H1 (cell line): Measurements from ENCODE around the gene PAQR4.

Experiments used
- BCL11A ChIP-seq, 2 experiments: IDR thresholded peaks; one replicate each; pipeline ENCODE4 v1.6.1; 2011; ENCODE audit warnings: low read depth in 2 of 2, low read length in 2 of 2, mild to moderate bottlenecking in 2 of 2
- EZH2 ChIP-seq: fragments of 200-600 bp; sonication (generic); IDR thresholded peaks from 2 replicates; pipeline ENCODE4 v1.7.1; 2012; ENCODE audit warnings: low read depth, mild to moderate bottlenecking, moderate library complexity, low read length, inconsistent platforms; ENCODE audit not compliant: severe bottlenecking
- GTF2F1 ChIP-seq: IDR thresholded peaks from 2 replicates; pipeline ENCODE4 v1.6.1; 2012; ENCODE audit warnings: low read depth, low read length, improper control_type of control experiment, borderline replicate concordance
- KDM5A ChIP-seq: fragments of 200-600 bp; IDR thresholded peaks from 2 replicates; pipeline ENCODE4 v1.7.1; 2012; ENCODE audit warnings: mild to moderate bottlenecking, low read length, inconsistent platforms, mixed read lengths
- POLR2A ChIP-seq, 2 experiments: IDR thresholded peaks; 1 replicate in 1 of 2; 2 replicates in 1 of 2; pipeline ENCODE4 v1.6.1; 2011; ENCODE audit warnings: low read depth in 2 of 2, low read length in 2 of 2, mild to moderate bottlenecking in 2 of 2; ENCODE audit errors: control extremely low read depth in 1 of 2
- POLR2AphosphoS5 ChIP-seq: IDR thresholded peaks from 2 replicates; pipeline ENCODE4 v1.6.1; 2011; ENCODE audit warnings: low read depth, low read length
- RBBP5 ChIP-seq: IDR thresholded peaks from 2 replicates; pipeline ENCODE4 v1.7.1; 2012; ENCODE audit warnings: low read depth, mild to moderate bottlenecking, inconsistent platforms, low read length, moderate library complexity, borderline replicate concordance
- RFX5 ChIP-seq: IDR thresholded peaks from 2 replicates; pipeline ENCODE4 v1.6.1; 2011; ENCODE audit warnings: low read depth, low read length, improper control_type of control experiment, borderline replicate concordance
- SP1 ChIP-seq: IDR thresholded peaks from 2 replicates; pipeline ENCODE4 v1.6.1; 2011; ENCODE audit warnings: low read depth, low read length
- SP2 ChIP-seq: IDR thresholded peaks from 2 replicates; pipeline ENCODE4 v1.6.1; 2012; ENCODE audit warnings: mild to moderate bottlenecking, low read length, inconsistent platforms
- SUZ12 ChIP-seq: fragments of 200-600 bp; sonication (generic); IDR thresholded peaks from 2 replicates; pipeline ENCODE4 v1.6.1; 2012; ENCODE audit warnings: mild to moderate bottlenecking, inconsistent platforms, low read length, moderate library complexity, mixed read lengths
- TBP ChIP-seq: IDR thresholded peaks from 2 replicates; pipeline ENCODE4 v1.6.1; 2011; ENCODE audit warnings: low read depth, low read length, improper control_type of control experiment
- TF ChIP-seq, protein P1 (sequence below), 3 experiments: IDR thresholded peaks; 1 replicate in 2 of 3; 2 replicates in 1 of 3; pipeline versions ENCODE4 v1.5.1 to v1.6.1; 2011; ENCODE audit warnings: low read length in 3 of 3, mild to moderate bottlenecking in 3 of 3, inconsistent platforms in 2 of 3, low read depth in 1 of 3, moderate library complexity in 1 of 3; ENCODE audit not compliant: insufficient read depth in 1 of 3; ENCODE audit errors: control extremely low read depth in 1 of 3

DNA sequence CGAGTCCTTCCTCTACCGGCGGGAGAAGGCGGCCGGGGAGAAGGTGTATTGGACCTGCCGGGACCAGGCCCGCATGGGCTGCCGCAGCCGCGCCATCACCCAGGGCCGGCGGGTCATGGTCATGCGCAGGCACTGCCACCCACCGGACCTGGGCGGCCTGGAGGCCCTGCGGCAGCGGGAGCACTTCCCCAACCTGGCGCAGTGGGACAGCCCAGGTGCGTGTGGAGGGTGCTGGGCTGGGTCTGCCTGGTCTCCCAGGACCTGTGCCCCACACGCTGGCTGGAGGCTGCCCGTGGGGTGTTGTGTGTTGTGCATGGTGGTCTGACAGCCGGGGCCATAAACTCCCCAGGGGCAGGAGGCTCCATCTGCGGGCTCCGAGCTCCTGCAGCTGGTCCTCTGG lies 32.0 kb upstream of the PAQR4 start:
- TF ChIP-seq EZH2 (no peak), SUZ12 (no peak), TBP (no peak), POLR2A (IDR thresholded peaks at IDR 0.05; ENCODE audit: control extremely low read depth in 1 of 2, low read depth in 2 of 2, low read length in 2 of 2) (no peak), SP2 (no peak), POLR2AphosphoS5 (no peak), KDM5A (no peak), SP1 (no peak), BCL11A (IDR thresholded peaks at IDR 0.05; ENCODE audit: low read depth in 2 of 2, low read length in 2 of 2) (no peak), RFX5 (no peak), GTF2F1 (no peak), RBBP5 (no peak)
- TF ChIP-seq, protein P1, sequence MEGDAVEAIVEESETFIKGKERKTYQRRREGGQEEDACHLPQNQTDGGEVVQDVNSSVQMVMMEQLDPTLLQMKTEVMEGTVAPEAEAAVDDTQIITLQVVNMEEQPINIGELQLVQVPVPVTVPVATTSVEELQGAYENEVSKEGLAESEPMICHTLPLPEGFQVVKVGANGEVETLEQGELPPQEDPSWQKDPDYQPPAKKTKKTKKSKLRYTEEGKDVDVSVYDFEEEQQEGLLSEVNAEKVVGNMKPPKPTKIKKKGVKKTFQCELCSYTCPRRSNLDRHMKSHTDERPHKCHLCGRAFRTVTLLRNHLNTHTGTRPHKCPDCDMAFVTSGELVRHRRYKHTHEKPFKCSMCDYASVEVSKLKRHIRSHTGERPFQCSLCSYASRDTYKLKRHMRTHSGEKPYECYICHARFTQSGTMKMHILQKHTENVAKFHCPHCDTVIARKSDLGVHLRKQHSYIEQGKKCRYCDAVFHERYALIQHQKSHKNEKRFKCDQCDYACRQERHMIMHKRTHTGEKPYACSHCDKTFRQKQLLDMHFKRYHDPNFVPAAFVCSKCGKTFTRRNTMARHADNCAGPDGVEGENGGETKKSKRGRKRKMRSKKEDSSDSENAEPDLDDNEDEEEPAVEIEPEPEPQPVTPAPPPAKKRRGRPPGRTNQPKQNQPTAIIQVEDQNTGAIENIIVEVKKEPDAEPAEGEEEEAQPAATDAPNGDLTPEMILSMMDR (IDR thresholded peaks at IDR 0.05; ENCODE audit: control extremely low read depth in 1 of 3, insufficient read depth in 1 of 3, low read depth in 1 of 3, low read length in 3 of 3), result no peak
